Left lobe of liver (tissue), 2 donors: ENCODE measurements around the gene PPDPF. TPM values are rescaled to one million over a fixed set of nuclear protein-coding genes. Genes with fewer than 3 reads are reported as not detected.
"Not testable (repeated sequence)": the region's sequence is repeated elsewhere in the genome, so short reads cannot be mapped to it uniquely, and the experiment has no call there.

Experiments used
- ATAC-seq: fragments of 200-7000 bp; cut with Tn5 transposase; one replicate; pipeline ENCODE4 v1.9.1; 2020; ENCODE audit warnings: mild to moderate bottlenecking, moderate library complexity
- DNase-seq: peaks from one replicate; pipeline ENCODE4 v3.0.0-alpha.2; 2020; ENCODE audit warnings: low spot score
- total RNA-seq: library from RNA; stranded (reverse); gene quantifications from one replicate; pipeline ENCODE4 v1.2.1, GENCODE V29; 2021
- donor health status: DM: no; HTN: no; CAD: no; lungs with moderate emphysema.
- donor health status: DM: no; HTN: yes; CAD: no.

The PPDPF gene
- total RNA-seq, 1 donor from 2014 or later: 88.0 TPM

DNA sequence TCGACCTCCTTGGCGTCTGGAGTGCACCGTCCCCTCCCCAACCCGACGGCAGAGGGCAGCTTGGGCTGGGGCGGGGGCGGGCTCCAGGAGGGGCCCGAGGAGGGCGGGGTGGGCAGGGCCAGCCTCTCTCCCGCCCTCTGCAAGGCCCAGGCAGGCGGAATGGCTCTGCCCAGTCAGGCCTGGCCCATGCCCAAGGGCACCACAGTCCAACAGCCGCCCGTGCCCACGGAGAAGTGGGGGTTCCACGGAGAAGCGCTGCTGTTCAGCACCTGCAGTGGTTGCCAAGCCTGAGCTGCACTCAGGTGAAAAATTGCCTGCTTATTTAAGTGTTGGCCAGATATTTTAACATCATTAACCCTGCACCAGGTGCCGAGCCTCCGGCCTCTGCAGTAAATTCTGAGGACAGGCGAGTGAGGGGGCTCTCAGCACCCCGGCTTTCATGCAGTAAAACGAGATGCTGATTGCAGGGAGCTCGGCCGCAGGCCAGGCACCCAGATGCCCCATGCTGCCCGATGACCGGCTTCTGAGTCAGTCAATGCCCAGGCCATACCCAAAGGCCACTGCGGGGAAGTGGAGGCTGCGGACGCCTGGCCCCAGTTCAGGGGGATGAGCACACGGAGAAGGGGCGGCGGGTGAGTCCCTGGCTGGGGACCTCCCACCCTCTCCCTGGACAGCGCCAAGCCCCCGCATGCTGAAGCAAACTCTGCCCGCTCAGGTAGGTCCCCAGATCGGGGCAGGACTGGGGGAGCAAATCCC, 27.3 kb downstream of the PPDPF start, which contains the start of gene SRMS:
Gene SRMS, minus strand, starts transcription at position 25 of the 756 bp plus-strand sequence. CDS start 286 bp downstream, outside the sequence.
- DNase-seq (no peak), ATAC-seq (peak; percentile 34)

DNA sequence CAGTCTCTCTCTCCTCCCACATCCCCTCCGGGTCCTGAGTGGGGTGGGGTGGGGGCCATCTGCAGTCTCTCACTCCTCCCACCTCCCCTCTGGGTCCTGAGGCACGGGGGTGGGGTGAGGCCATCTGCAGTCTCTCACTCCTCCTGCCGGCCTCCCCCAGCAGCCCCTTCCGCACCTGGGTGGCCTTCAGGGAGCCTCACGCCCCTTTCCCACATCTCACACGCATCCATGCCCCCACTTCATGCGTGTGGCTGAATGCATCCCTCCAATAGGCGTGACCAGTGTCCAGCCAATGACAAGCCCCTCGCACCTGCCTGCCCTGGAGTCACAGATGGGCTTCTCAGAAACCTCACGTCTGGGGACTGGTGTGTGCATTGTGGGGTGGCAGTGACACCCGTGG, 28.0 kb downstream of the PPDPF start:
- no peak for ATAC-seq
- DNase-seq: no peak

DNA sequence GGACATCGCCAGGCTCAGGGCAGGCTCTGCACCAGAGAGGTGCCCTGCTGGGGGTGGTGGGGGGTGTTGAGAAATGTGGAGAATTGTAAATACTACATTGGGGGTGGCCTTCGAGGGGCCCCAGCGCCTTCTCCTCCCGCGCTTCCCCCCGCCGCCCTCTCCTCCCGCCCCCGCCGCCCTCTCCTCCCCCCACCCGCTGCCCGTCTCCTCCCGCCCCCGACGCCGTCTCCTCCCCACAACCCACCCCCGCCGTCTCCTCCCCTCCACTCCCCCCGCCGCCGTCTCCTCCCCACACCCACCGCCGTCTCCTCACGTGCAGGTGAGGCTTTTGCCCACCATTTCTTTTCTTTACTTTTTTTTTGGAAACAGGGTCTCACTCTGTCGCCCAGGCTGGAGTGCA, 28.5 kb downstream of the PPDPF start:
- DNase-seq (no peak), ATAC-seq (no peak)

DNA sequence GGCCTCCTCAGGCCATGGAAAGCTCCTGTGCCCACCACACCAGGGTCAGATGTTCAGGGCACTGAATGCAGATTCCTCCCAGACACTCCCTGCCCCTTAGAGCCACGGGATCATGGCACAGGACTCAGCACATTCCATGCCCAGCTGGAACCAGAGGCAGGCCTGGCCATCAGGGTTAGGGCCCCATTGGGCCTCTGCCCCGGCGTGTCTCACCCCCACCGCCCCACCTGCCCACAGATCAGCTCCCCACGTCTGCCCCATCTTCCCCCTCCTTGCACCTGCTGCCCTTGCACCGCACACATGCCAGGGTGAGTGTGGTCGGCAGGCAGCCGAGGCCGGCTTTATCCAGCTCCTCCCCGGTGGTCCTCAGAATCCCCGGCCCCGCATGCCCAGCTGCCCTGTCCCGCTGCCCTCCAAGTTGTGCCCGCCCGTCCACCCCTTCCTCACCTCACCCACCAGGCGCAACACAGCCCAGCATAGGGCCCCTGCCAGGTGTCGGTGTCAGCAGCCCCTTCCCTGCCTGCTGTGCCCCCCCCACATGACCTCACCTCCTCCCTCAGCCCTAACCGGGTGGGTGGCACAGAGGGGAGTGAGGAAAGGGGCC, 29.2 kb downstream of the PPDPF start:
- DNase-seq: no peak
- no peak for ATAC-seq

DNA sequence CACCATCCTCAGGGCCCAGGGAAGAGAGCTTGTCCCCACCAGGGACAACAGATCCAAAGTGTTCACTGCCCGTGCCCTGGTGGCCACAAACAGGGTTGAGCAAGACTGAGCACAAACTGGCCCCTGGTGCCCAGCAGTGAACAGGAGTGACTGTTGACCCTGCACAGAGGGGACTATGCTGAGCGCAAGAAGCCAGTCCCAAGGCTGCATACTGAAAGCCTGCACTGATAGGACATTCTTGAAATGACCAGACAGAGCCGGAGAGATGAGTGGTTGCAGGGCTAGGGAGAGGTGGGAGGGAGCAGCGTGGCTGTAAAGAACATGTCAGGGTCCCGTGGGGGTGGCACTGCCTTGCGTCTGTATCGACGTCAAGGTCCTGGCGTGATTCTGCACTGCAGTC, 30.5 kb downstream of the PPDPF start:
- ATAC-seq (peak; percentile 69), DNase-seq (no peak)

DNA sequence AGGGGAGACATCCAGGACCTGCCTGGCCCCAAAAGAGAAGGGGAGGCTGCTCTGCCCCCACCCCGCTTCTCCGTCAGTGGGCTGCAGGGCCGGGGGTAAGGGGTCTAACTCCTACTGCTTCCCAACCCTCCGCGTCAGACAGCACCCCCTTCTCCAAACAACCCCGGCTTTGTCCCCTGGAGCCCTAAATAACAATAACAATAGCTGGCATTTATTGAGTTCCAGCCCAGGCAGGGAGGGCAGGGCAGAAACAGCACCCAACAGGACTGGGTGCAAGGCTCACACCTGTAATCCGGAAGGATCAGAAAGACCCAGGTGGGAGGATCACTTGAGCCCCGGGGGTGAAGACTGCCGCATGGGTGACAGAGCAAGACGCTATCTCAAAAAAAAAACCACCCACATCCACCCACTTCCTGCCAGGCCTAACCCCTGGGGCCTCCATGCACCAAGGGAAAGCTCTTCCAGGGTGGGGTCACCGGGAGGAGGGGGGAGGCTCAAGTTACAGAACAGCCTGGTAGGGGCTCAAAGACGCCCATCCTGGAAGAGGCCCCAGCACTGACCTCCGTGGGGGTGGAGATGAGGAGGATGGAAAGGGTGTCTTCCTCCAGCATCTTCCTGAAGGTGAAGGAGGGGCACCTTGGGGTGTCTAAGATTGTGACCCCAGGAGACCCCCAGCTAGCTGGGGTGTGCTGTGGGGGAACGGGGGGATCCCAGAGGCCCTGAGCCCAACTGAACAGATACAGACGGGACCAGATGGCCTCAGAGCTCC, 32.1 kb downstream of the PPDPF start:
- ATAC-seq (no peak), DNase-seq (no peak)

DNA sequence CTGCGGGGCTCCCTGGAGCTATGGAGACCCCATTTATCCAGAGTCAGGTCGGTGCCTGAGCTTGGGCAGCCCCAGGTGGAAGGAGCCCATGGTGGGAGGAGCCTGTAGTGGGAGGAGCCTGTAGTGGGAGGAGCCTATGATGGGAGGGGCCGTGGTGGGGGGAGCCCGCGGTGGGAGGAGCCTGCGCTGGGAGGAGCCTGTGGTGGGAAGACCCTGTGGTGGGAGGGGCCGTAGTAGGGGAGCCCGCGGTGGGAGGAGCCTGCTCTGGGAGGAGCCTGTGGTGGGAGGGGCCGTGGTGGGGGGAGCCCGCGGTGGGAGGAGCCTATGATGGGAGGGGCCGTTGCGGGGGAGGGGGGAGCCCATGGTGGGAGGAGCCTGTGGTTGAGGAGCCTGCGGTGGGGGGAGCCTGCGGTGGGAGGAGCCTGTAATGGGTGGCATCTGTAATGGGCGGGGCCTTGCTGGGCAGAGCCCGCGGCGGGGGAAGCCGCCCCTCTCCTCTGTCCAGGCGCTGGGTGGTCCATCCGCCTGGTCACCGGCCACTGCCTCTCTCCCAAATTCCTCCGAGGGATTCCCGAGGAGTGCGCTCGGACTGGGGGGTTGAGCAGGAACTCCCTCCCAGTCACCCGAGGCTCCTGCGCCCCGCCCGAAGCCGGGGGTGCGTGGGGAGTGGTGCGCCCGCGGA, 32.8 kb downstream of the PPDPF start:
- DNase-seq: no peak
- ATAC-seq: peak; percentile 60

DNA sequence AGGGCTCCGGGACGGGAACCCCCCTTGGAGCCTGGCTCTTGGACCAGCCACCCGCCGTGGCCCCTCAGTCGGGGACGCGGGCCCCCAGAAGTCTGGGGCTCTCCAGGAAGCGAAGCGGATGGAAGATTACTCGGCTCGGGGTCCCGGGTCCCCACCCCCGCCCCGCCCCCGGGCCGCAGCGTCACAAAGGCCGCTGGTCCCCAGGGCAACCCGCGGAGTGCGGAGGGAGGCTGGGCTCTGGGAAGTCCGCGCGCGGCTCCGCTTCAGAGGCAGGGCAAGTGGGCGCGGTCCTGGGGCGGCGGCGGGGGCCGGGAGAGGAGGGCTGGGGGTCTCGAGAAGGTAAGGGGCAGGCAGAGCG, 33.3 kb downstream of the PPDPF start, which contains the start of gene FNDC11:
Gene FNDC11, plus strand, starts transcription at position 227 of the 358 bp plus-strand sequence. CDS start 1,505 bp downstream, outside the sequence.
- peak; percentile 4 for ATAC-seq
- no peak for DNase-seq

DNA sequence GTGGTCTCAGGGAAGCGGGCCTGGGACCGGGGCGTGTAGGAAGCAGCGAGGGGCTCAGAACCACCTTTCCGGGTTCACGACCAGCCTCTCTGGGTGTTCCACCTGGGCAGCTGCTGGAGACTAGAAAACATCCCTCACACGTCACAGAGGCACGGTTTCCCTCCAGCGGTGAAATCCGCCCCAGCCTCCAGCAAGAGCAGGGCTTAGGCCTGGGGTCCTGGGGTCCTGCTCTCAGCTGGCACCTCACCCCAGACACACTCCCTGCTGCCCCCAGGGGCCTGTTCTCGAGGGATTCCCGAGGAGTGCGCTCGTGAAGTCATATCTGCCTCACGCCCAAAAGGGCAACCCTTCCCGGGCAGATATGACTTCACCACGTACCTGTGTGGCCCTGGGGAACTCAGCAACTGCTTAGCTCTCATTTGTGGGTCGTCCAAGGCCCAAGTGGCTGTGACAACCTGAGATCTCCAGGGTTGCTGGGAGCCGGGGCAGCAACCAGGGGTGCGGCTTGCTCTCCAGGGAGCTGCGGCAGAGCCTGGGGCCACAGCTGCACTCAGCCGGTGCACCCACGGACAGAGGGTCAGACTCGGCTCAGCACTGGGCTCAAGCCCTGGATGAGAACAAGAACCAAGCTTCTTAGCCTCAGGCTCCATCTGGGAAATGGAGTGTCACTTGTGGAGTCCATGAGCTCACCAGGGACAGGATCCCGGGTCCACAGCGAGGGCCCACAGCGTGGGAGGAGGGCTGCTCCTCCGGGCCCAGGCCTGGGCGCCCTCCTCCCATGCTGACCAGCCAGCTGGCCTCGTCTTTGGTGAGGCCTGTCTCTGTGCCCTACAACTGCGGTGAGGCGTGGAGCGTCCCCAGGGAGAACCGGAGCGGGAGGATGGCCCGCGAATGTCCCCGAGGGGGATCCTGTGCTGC, 34.1 kb downstream of the PPDPF start:
- ATAC-seq (no peak), DNase-seq (no peak)

DNA sequence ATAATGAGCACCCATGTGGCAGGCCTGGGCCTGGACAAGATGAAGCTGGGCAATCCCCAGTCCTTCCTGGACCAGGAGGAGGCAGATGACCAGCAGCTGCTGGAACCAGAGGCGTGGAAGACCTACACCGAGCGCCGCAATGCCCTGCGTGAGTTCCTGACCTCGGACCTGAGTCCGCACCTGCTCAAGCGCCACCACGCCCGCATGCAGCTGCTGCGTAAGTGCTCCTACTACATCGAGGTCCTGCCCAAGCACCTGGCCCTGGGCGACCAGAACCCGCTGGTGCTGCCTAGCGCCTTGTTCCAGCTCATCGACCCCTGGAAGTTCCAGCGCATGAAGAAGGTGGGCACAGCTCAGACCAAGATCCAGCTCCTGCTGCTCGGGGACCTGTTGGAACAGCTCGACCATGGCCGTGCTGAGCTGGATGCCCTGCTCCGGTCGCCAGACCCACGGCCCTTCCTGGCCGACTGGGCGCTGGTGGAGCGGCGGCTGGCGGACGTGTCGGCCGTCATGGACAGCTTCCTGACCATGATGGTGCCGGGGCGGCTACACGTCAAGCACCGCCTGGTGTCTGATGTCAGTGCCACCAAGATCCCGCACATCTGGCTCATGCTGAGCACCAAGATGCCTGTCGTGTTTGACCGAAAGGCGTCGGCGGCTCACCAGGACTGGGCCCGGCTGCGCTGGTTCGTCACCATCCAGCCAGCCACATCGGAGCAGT, 35.3 kb downstream of the PPDPF start:
- DNase-seq: no peak
- no peak for ATAC-seq

DNA sequence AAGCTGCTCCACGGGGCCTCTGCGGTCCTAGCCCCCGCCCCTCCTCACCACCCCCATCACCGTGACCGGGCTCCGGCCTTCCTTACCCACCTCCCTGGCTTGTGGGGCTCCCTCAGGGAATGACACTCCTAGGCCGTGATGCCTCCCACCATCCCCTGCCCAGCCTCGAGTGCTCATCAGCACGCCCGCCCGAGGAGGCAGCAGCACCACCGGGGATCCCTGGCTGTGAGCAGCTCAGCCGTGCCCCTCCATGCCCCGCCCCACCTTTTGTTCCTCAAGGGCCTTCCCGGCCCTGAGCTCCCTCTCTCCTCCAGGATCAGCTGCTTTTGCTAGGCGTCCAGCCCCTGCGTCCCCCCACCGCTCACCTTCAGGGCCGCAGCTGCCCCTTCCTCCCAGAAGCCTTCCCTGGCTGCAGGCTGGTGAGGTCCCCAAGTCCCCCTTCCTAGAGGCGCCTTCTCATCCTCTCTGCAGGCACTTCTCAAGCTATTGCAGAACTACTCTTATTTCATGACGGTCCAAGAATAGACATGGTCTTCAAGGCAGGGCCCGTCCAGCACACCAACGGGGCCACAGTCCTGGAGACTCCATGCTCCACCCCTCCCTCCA, 36.4 kb downstream of the PPDPF start:
- ATAC-seq: no peak
- DNase-seq: no peak

DNA sequence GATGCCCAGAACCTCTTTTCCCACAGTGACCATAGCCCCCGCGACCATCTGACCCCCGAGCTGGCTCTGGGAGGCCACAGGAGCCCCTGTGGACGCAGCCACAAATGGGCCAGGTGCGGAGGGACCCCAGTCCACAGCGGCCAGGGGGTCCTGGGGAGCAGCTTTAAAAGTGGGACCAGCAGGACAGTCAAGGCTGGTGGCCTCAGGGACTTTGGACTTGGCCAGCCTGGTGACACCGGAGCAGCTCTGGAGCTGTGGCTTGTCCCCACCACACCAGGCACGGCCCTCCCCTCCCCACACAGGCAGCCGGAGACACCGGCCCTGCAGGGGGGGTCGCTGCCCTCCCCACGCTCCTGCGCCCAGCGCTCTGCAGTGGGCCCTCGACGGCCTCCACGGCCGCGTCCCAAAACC, 36.9 kb downstream of the PPDPF start:
- no peak for ATAC-seq
- no peak for DNase-seq

DNA sequence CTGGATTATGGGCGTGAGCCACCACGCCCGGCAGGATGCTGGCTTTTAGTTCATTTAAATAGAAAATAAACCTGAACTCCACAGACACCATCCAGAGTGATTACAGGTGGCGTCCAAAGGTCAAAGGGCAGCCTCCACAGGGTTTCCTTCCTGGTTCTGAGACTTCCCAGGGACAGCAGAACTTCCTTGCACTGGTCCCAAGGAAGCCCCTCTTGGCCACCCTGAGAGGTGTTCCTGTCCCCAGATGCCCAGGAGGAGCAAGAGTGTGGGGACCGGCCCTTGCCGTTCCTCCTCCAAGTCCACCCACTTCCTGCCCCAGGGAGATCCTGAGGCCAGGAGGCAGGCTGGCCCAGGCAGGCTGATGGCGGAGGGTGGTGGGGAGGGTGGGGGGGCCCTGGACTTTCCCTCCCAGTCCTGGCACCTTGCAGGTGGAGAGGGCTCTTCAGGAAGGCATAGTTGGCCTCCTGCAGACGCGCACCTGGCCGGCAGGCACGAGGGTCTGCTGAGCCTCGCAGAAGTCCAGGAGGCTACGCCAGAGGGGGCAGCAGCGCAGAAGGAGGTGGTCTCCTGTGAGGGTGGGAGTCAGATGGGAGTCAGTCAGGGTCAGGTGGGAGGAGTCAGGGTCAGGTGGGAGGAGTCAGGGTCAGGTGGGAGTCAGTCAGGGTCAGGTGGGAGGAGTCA, 38.4 kb downstream of the PPDPF start:
- no peak for DNase-seq
- ATAC-seq: no peak

DNA sequence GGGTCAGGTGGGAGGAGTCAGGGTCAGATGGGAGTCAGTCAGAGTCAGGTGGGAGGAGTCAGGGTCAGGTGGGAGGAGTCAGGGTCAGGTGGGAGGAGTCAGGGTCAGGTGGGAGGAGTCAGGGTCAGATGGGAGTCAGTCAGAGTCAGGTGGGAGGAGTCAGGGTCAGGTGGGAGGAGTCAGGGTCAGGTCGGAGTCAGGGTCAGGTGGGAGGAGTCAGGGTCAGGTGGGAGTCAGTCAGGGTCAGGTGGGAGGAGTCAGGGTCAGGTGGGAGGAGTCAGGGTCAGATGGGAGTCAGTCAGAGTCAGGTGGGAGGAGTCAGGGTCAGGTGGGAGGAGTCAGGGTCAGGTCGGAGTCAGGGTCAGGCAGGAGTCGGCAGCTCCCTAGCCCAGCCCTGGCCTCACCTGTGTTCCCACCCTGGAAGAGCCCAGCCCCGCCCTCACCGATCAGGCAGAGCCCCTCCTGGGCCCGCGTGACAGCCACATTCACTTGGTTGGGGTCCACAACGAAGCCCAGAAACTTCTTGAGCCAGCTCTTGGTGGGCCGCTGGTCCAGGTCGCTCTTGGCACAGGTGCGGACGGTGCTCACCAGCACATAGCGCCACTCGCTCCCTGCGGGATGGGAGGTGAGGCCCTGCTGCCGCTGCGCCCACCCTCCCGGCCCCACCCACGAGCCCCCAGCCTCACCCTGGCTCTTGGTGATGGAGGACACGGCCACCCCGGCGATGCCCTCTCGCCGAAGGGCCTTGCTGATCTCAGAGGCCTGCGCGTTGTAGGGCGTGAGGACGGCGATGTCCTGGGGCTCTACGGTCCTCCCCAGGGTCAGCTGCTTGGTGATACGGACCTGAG, 39.1 kb downstream of the PPDPF start:
- DNase-seq, ATAC-seq: not testable (repeated sequence)

DNA sequence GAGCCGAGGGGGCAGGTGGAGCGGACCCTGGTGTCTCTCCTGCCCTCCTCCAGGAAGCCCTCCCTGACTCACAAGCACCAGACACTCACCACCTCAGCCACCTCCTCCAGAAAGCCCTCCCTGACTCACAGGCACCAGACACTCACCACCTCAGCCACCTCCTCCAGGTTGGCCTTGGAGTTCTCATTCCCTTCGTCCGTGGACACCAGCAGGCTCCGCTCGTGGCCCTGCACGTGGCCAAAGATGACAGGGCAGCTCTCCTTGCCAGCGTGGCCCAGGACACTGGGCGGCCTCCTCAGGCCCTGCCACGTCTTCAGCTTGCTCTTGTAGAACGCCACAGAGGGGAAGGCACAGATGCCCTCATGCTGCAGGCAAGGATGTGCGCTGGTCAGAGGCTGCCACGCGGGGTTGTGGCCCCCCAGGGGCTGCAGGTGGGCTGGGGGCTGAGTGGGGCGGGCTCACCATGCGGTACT, 39.8 kb downstream of the PPDPF start:
- ATAC-seq (no peak), DNase-seq (no peak)

DNA sequence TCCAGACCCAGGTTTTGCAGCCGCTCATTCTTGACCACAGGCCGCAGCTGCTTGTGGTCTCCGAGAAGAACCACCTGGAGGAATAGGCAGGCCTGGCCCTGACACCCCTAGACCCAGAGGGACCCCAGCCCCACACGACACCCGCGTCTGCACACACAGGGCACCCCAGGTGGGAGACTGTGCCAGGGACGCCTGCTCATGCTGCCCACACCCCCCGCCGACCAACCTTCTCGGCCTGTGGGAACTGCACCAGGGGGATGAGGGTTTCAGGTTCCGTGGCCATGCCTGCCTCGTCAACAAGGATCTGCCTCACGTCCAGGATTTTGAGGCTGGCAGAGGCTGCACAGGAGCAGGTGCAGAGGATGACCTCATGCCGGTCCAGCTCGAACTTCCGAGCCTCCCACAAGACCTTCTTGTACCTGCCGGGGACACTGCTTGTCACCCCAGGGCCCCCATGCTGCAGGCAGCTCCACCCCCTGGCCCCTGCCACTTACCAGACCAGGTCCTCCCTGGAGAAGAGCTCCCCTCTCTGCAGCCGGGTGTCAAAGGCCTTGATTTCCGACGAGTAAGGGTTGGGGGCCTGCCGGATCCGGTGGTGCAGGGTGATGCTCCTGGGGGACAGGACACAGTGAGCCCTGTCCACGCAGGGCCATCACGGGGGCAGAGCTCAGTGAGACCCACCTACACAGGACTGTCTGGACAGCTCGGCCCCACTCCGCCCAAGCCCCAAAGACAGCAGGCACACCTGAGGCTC, 40.5 kb downstream of the PPDPF start:
- DNase-seq (no peak), ATAC-seq (no peak)
